ENCODE results near the gene SLC25A33.

Gene SLC25A33

GRCh38 chr1:9591669-9592509 lies 52.6 kb downstream of the SLC25A33 start:
- H3K36me3 ChIP-seq: peaks cover 47% of the 10 kb centered on the region
- H3K27ac ChIP-seq: peak overlapping the region; percentile 94
- no peak for TF ChIP-seq CTCF (IDR thresholded peaks at IDR 0.05; ENCODE audit: low read depth, low read length)
- DNase-seq: peak; percentile 73
- no peaks in the 10 kb centered on the region for H3K9me3 ChIP-seq (ENCODE audit: severe bottlenecking)
- H3K27me3 ChIP-seq (ENCODE audit: insufficient read depth, low read depth, severe bottlenecking): no peaks in the 10 kb centered on the region
- no peak overlapping the region for H3K4me3 ChIP-seq (ENCODE audit: low read depth, low read length)

DNA sequence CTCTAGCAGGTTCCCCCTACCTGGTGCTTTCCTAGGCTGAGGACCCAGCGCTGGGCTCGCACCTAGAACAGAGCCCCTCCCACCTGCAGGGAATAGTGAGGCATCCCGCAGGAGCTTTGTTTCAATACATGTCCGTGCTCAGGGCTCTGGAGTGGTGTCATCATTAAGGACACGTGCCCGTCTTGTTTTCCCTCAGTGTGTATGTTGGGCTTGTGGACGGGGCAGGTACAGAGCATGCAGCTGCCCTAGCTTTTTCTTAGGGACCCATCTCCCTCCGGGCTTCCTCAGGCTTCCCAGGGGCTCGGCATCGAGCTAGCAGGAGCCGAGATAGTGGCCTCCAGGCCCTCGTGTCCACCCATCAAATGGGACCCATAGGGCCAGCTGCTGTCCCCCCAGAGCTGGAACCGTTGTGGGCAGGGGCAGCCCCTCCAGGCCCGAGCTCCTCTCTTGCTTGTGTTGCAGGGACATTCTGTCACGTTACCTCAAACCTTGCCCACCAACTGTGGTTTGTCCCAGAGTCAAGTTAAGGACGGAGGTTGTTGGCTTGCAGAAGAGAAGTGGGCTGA lies 53.3 kb downstream of the SLC25A33 start:
- no peak for TF ChIP-seq CTCF (IDR thresholded peaks at IDR 0.05; ENCODE audit: low read depth, low read length)
- DNase-seq: no peak
- peaks cover 54% of the 10 kb centered on the region for H3K36me3 ChIP-seq
- H3K9me3 ChIP-seq (ENCODE audit: severe bottlenecking): no peaks in the 10 kb centered on the region
- H3K27me3 ChIP-seq (ENCODE audit: insufficient read depth, low read depth, severe bottlenecking): no peaks in the 10 kb centered on the region
- H3K4me3 ChIP-seq (ENCODE audit: low read depth, low read length): peak overlapping the region; percentile 11
- peak overlapping the region; percentile 94 for H3K27ac ChIP-seq

DNA sequence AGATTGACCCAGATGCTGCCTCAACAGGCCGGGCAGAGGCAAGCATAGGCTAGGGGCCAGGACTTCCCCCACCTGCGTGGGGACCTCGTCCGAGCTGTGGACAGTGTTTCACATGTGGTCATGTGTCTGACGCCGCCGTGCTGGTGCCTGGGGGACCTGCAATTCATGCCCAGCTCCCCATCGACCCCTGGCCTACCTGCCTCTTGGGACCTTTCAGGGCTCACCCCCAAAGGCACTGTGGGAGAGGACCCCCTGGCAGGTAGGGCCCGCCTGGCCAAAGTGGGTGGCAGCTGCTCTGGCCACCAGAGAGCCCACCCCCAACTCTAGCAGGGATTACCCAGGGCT lies 53.9 kb downstream of the SLC25A33 start:
- TF ChIP-seq CTCF (IDR thresholded peaks at IDR 0.05; ENCODE audit: low read depth, low read length): no peak
- Histone ChIP-seq H3K27me3 (ENCODE audit: insufficient read depth, low read depth, severe bottlenecking) (no peaks in the 10 kb centered on the region), H3K36me3 (peaks cover 59% of the 10 kb centered on the region), H3K4me3 (ENCODE audit: low read depth, low read length) (peak overlapping the region; percentile 11), H3K27ac (peak overlapping the region; percentile 94), H3K9me3 (ENCODE audit: severe bottlenecking) (no peaks in the 10 kb centered on the region)
- no peak for DNase-seq

DNA sequence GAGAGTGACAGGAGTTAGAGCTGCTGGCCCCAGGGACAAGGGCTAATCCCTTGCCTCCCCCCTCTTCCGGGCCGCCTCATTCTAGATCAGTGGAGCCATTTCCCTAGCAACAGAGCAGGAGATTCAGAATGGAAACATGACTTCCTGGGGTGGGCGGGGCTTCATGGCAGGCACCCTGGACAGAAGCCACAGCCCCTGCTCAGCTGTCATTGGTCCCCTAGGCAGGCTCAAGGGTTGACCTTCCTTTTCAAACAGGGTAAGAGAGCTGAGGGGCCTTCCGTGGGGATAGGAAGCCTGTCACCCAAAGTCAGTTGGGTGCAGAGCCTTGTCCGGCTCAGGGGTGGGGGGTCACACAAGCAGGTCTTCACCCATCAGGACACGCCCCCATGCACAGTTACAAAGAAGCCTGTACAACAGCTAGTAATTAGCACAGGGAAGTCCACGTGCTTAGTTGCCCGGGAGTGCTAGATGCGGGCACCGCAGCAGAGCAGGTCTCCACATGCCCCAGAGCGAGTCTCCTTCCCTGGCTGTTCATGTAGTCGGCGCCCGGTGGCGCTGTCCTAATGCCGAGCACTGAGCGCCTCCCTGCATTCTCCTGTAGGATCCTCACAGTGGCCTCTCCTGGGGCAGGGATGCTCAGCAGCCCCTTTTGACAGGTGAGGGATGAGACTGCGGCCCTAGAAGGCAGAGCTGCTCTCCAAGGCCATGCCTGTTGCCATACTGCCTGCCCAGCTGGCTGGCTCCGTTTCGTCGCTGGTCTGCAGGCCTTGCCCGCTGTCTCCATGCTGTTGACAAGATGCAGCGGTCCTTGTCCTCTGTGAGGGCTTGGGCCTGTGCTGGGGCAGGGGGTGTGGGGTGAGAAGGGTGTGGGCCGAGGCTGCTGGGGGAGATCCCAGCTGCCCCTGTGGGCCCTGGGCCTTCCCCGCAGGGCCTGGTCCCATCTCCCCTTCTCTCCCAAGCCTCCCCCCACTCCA lies 54.5 kb downstream of the SLC25A33 start:
- DNase-seq: peak; percentile 98
- no peaks in the 10 kb centered on the region for H3K9me3 ChIP-seq (ENCODE audit: severe bottlenecking)
- TF ChIP-seq CTCF (IDR thresholded peaks at IDR 0.05; ENCODE audit: low read depth, low read length): peak; percentile 80
- H3K27me3 ChIP-seq (ENCODE audit: insufficient read depth, low read depth, severe bottlenecking): no peaks in the 10 kb centered on the region
- H3K4me3 ChIP-seq (ENCODE audit: low read depth, low read length): peak overlapping the region; percentile 28
- peak overlapping the region; percentile 94 for H3K27ac ChIP-seq
- H3K36me3 ChIP-seq: peaks cover 66% of the 10 kb centered on the region

GRCh38 chr1:9594471-9595155 lies 55.3 kb downstream of the SLC25A33 start:
- H3K36me3 ChIP-seq: peaks cover 70% of the 10 kb centered on the region
- no peaks in the 10 kb centered on the region for H3K27me3 ChIP-seq (ENCODE audit: insufficient read depth, low read depth, severe bottlenecking)
- peak overlapping the region; percentile 94 for H3K27ac ChIP-seq

More at GRCh38 chr1:9594471-9595155, 55.3 kb downstream of the SLC25A33 start:
- peak overlapping the region; percentile 28; the same call in 1 of the 2 replicates for H3K4me3 ChIP-seq (ENCODE audit: low read depth, low read length)
- H3K9me3 ChIP-seq (ENCODE audit: severe bottlenecking): no peaks in the 10 kb centered on the region
- TF ChIP-seq CTCF (IDR thresholded peaks at IDR 0.05; ENCODE audit: low read depth, low read length): no peak
- DNase-seq: no peak

Measured in WERI-Rb-1 (cell line).